Tibial nerve (tissue), 4 donors: ENCODE measurements around the gene RNU2-63P. TPM values are rescaled to one million over a fixed set of nuclear protein-coding genes. Genes with fewer than 3 reads are reported as not detected.

Source experiments
- DNase-seq, 2 donors: peaks; one replicate each; pipeline ENCODE4 v3.0.0-alpha.2; 2019; ENCODE audit warnings: low spot score in 2 of 2
- H3K27ac ChIP-seq, 4 donors: fragments of 200-600 bp; sonication (generic) in 3 of 4; one replicate each; pipeline ENCODE4 v1.5.1; 2017 to 2019; ENCODE audit warnings: mild to moderate bottlenecking in 1 of 4
- H3K27me3 ChIP-seq, 2 donors: fragments of 200-600 bp; sonication (generic) in 1 of 2; one replicate each; pipeline versions ENCODE4 v1.5.1 to v1.6.0; 2017 to 2019
- H3K36me3 ChIP-seq, 3 donors: fragments of 200-600 bp; sonication (generic); one replicate each; pipeline ENCODE4 v1.5.1; 2018 to 2019
- H3K4me1 ChIP-seq, 4 donors: fragments of 200-600 bp; sonication (generic) in 3 of 4; one replicate each; pipeline ENCODE4 v1.5.1; 2017 to 2019
- H3K4me3 ChIP-seq, 4 donors: fragments of 200-600 bp; sonication (generic) in 3 of 4; one replicate each; pipeline ENCODE4 v1.5.1; 2017 to 2019; ENCODE audit warnings: mild to moderate bottlenecking in 1 of 4, moderate library complexity in 1 of 4
- H3K9me3 ChIP-seq, 4 donors: fragments of 200-600 bp; sonication (generic) in 3 of 4; one replicate each; pipeline ENCODE4 v1.5.1; 2017 to 2019
- CTCF ChIP-seq, 5 experiments: fragments of 200-600 bp in 3 of 5; fragments of 450-650 bp in 2 of 5; sonication (generic) in 3 of 5; IDR thresholded peaks; one replicate each; pipeline ENCODE4 v1.5.1; 2016 to 2019; ENCODE audit warnings: antibody characterized with exemption in 5 of 5, mild to moderate bottlenecking in 3 of 5, moderate library complexity in 2 of 5
- EP300 ChIP-seq, 2 donors: sonication (generic); formaldehyde crosslinking; IDR thresholded peaks; one replicate each; pipeline ENCODE4 v1.6.1; 2017; ENCODE audit warnings: antibody characterized with exemption in 2 of 2, mild to moderate bottlenecking in 1 of 2
- POLR2A ChIP-seq, 2 donors: fragments of 450-650 bp; IDR thresholded peaks; one replicate each; pipeline ENCODE4 v1.6.1; 2017; ENCODE audit warnings: antibody characterized with exemption in 2 of 2, mild to moderate bottlenecking in 2 of 2, moderate library complexity in 2 of 2
- WGBS, 2 donors: methylation state at CpG; one replicate each; pipeline ENCODE4 v1.1.5; 2018; 5-methylcytosine and 5-hydroxymethylcytosine counted together
- total RNA-seq, 4 donors: library from RNA; depleted of rRNA; stranded (reverse); fragments of >200 nt; gene quantifications; one replicate each; pipeline ENCODE4 v1.1.0, GENCODE V29; 2016

Gene RNU2-63P
- total RNA-seq, 4 donors from 2014 or later = not detected

- no peaks in the 10 kb centered on the region for H3K4me1 ChIP-seq
- peaks cover 0 to 84% (median 0%) of the 10 kb centered on the region in 3 donors for H3K36me3 ChIP-seq
- no peak for TF ChIP-seq CTCF (IDR thresholded peaks at IDR 0.05)
- TF ChIP-seq POLR2A (IDR thresholded peaks at IDR 0.05) = no peak
- TF ChIP-seq EP300 (IDR thresholded peaks at IDR 0.05) = no peak
- H3K27me3 ChIP-seq = no peaks in the 10 kb centered on the region
- no peak overlapping the region for H3K27ac ChIP-seq
- H3K9me3 ChIP-seq = no peaks in the 10 kb centered on the region
- 91 to 95% methylated on average over 4 of the region's 4 CpGs for WGBS, 2 donors
- H3K4me3 ChIP-seq = no peak overlapping the region
- DNase-seq = no peak
Measured at GRCh38 chr2:88028931-88029330, 12.6 kb upstream of the RNU2-63P start.

- no peak for DNase-seq
- Histone ChIP-seq H3K27me3 (no peaks in the 10 kb centered on the region), H3K9me3 (no peaks in the 10 kb centered on the region), H3K36me3 (peaks cover 0 to 73% (median 0%) of the 10 kb centered on the region in 3 donors), H3K27ac (no peak overlapping the region), H3K4me3 (no peak overlapping the region), H3K4me1 (no peaks in the 10 kb centered on the region)
- TF ChIP-seq EP300 (IDR thresholded peaks at IDR 0.05) (no peak), CTCF (IDR thresholded peaks at IDR 0.05) (no peak), POLR2A (IDR thresholded peaks at IDR 0.05) (no peak)
- 81 to 84% methylated on average over 10 of the region's 10 CpGs for WGBS, 2 donors
Measured at GRCh38 chr2:88027697-88028389, 11.5 kb upstream of the RNU2-63P start.

GRCh38 chr2:88024509-88024908, 8.2 kb upstream of the RNU2-63P start:
- Histone ChIP-seq H3K9me3 (no peaks in the 10 kb centered on the region), H3K27me3 (no peaks in the 10 kb centered on the region), H3K4me3 (no peak overlapping the region), H3K27ac (no peak overlapping the region), H3K4me1 (no peaks in the 10 kb centered on the region), H3K36me3 (peaks cover 0 to 41% (median 0%) of the 10 kb centered on the region in 3 donors)
- WGBS, 2 donors = 65 to 70% methylated on average over 6 of the region's 6 CpGs
- DNase-seq = no peak
- no peak for TF ChIP-seq POLR2A (IDR thresholded peaks at IDR 0.05)
- no peak for TF ChIP-seq CTCF (IDR thresholded peaks at IDR 0.05)
- no peak for TF ChIP-seq EP300 (IDR thresholded peaks at IDR 0.05)

GRCh38 chr2:88022669-88022921, 6.2 kb upstream of the RNU2-63P start:
- DNase-seq = no peak
- WGBS, 2 donors = 89 to 90% methylated on average over 5 of the region's 5 CpGs
- H3K4me3 ChIP-seq = no peak overlapping the region
- no peak for TF ChIP-seq CTCF (IDR thresholded peaks at IDR 0.05)
- no peak for TF ChIP-seq POLR2A (IDR thresholded peaks at IDR 0.05)
- no peak for TF ChIP-seq EP300 (IDR thresholded peaks at IDR 0.05)
- H3K27me3 ChIP-seq = no peaks in the 10 kb centered on the region
- H3K27ac ChIP-seq = no peak overlapping the region
- H3K36me3 ChIP-seq = peaks cover 0 to 22% (median 0%) of the 10 kb centered on the region in 3 donors
- peaks cover 0 to 2% (median 0%) of the 10 kb centered on the region in 4 donors for H3K4me1 ChIP-seq
- no peaks in the 10 kb centered on the region for H3K9me3 ChIP-seq

GRCh38 chr2:88019985-88020384, 3.6 kb upstream of the RNU2-63P start:
- H3K9me3 ChIP-seq = no peaks in the 10 kb centered on the region
- peaks cover 0 to 5% (median 0%) of the 10 kb centered on the region in 3 donors for H3K36me3 ChIP-seq
- DNase-seq = no peak
- WGBS, 2 donors = 77 to 78% methylated on average over 3 of the region's 3 CpGs
- no peak overlapping the region for H3K27ac ChIP-seq
- peaks cover 0 to 9% (median 1%) of the 10 kb centered on the region in 4 donors for H3K4me1 ChIP-seq
- TF ChIP-seq EP300 (IDR thresholded peaks at IDR 0.05) (no peak), CTCF (IDR thresholded peaks at IDR 0.05) (no peak)
- H3K27me3 ChIP-seq = no peaks in the 10 kb centered on the region
- H3K4me3 ChIP-seq = no peak overlapping the region
